ENCODE results near the gene RTN4RL2. TPM values are rescaled to one million over a fixed set of nuclear protein-coding genes. Genes with fewer than 3 reads are reported as not detected.

Gene RTN4RL2
- total and polyA plus RNA-seq, 2 experiments from 2014 or later, result 0.09 to 1.3 TPM

GRCh38 chr11:57426929-57427726 lies 33.2 kb upstream of the RTN4RL2 start, which contains the start of gene SLC43A3:
TSS of gene SLC43A3 (minus strand) at chr11:57427121. CDS start at chr11:57426172, 949 bp downstream.
- peak within 1 kb of the TSS; percentile 21 for H3K4me3 ChIP-seq
- H3K4me1 ChIP-seq (ENCODE audit: low read depth), result no peaks in the 10 kb centered on the region
- DNase-seq (ENCODE audit: low read depth in 1 of 2, low spot score in 1 of 2), result peak; percentile 36 to 96
- H3K27me3 ChIP-seq, result peaks cover 2% of the 10 kb centered on the region
- TF ChIP-seq CTCF (IDR thresholded peaks at IDR 0.05; ENCODE audit: low read depth, low read length), result no peak
- H3K9me3 ChIP-seq (ENCODE audit: low read depth), result no peaks in the 10 kb centered on the region
- no peak within 1 kb of the TSS for H3K27ac ChIP-seq
- no peaks in the 10 kb centered on the region for H3K36me3 ChIP-seq

- no peaks in the 10 kb centered on the region for H3K9me3 ChIP-seq (ENCODE audit: low read depth)
- TF ChIP-seq CTCF (IDR thresholded peaks at IDR 0.05; ENCODE audit: low read depth, low read length), result no peak
- no peaks in the 10 kb centered on the region for H3K36me3 ChIP-seq
- no peak overlapping the region for H3K27ac ChIP-seq
- H3K4me3 ChIP-seq, result no peak overlapping the region
- peak in 1 of 2 donors; percentile 94 for DNase-seq (ENCODE audit: low read depth in 1 of 2, low spot score in 1 of 2)
- no peaks in the 10 kb centered on the region for H3K4me1 ChIP-seq (ENCODE audit: low read depth)
- H3K27me3 ChIP-seq, result peaks cover 2% of the 10 kb centered on the region
These were observed 32.6 kb upstream of the RTN4RL2 start for GRCh38 chr11:57427727-57428082.

- no peaks in the 10 kb centered on the region for H3K4me1 ChIP-seq (ENCODE audit: low read depth)
- no peak for TF ChIP-seq CTCF (IDR thresholded peaks at IDR 0.05; ENCODE audit: low read depth, low read length)
- H3K27me3 ChIP-seq, result peaks cover 2% of the 10 kb centered on the region
- H3K4me3 ChIP-seq, result no peak overlapping the region
- no peaks in the 10 kb centered on the region for H3K9me3 ChIP-seq (ENCODE audit: low read depth)
- no peak for DNase-seq (ENCODE audit: low read depth in 1 of 2, low spot score in 1 of 2)
- no peaks in the 10 kb centered on the region for H3K36me3 ChIP-seq
- H3K27ac ChIP-seq, result no peak overlapping the region
These were observed 31.7 kb upstream of the RTN4RL2 start for GRCh38 chr11:57428643-57429042.

GRCh38 chr11:57429946-57430345 lies 30.4 kb upstream of the RTN4RL2 start:
- Histone ChIP-seq H3K27me3 (peaks cover 2% of the 10 kb centered on the region), H3K36me3 (no peaks in the 10 kb centered on the region), H3K4me1 (ENCODE audit: low read depth) (no peaks in the 10 kb centered on the region), H3K9me3 (ENCODE audit: low read depth) (no peaks in the 10 kb centered on the region), H3K4me3 (no peak overlapping the region), H3K27ac (no peak overlapping the region)
- no peak for DNase-seq (ENCODE audit: low read depth in 1 of 2, low spot score in 1 of 2)
- TF ChIP-seq CTCF (IDR thresholded peaks at IDR 0.05; ENCODE audit: low read depth, low read length), result no peak

- no peak overlapping the region for H3K4me3 ChIP-seq
- no peaks in the 10 kb centered on the region for H3K9me3 ChIP-seq (ENCODE audit: low read depth)
- no peak overlapping the region for H3K27ac ChIP-seq
- TF ChIP-seq CTCF (IDR thresholded peaks at IDR 0.05; ENCODE audit: low read depth, low read length), result peak; percentile 19
- no peaks in the 10 kb centered on the region for H3K4me1 ChIP-seq (ENCODE audit: low read depth)
- no peak for DNase-seq (ENCODE audit: low read depth in 1 of 2, low spot score in 1 of 2)
- no peaks in the 10 kb centered on the region for H3K36me3 ChIP-seq
- H3K27me3 ChIP-seq, result peaks cover 2% of the 10 kb centered on the region
These were observed 29.4 kb upstream of the RTN4RL2 start for GRCh38 chr11:57430952-57431351.

Data from cardiac muscle cell (in vitro differentiated cells and primary cell).